ENCODE measurements around the gene RBM10.

RBM10 gene

GRCh38 chrX:47166126-47166525 is 21.1 kb downstream of the RBM10 start:
- no peak overlapping the region for H3K4me3 Mint-ChIP-seq
- no peaks in the 10 kb centered on the region for H3K9me3 Mint-ChIP-seq
- DNase-seq, result no peak
- H3K27me3 Mint-ChIP-seq, result no peaks in the 10 kb centered on the region
- H3K36me3 Mint-ChIP-seq, result peaks cover 17% of the 10 kb centered on the region
- no peak overlapping the region for H3K27ac Mint-ChIP-seq
- H3K4me1 Mint-ChIP-seq, result no peaks in the 10 kb centered on the region
- CTCF ChIA-PET, result no interaction called here

GRCh38 chrX:47168495-47169073 is 23.6 kb downstream of the RBM10 start:
- DNase-seq, result no peak
- H3K27ac Mint-ChIP-seq, result no peak overlapping the region
- H3K4me3 Mint-ChIP-seq, result no peak overlapping the region
- CTCF ChIA-PET, result no interaction called here
- no peaks in the 10 kb centered on the region for H3K4me1 Mint-ChIP-seq
- peaks cover 18% of the 10 kb centered on the region for H3K36me3 Mint-ChIP-seq
- H3K9me3 Mint-ChIP-seq, result no peaks in the 10 kb centered on the region
- no peaks in the 10 kb centered on the region for H3K27me3 Mint-ChIP-seq

- peaks cover 18% of the 10 kb centered on the region for H3K36me3 Mint-ChIP-seq
- DNase-seq, result no peak
- CTCF ChIA-PET, result no interaction called here
- H3K27ac Mint-ChIP-seq, result no peak overlapping the region
- no peaks in the 10 kb centered on the region for H3K9me3 Mint-ChIP-seq
- H3K4me3 Mint-ChIP-seq, result no peak overlapping the region
- H3K4me1 Mint-ChIP-seq, result no peaks in the 10 kb centered on the region
- H3K27me3 Mint-ChIP-seq, result no peaks in the 10 kb centered on the region
Observed at GRCh38 chrX:47169273-47169672, 24.3 kb downstream of the RBM10 start.

GRCh38 chrX:47169726-47170515 is 24.9 kb downstream of the RBM10 start:
- CTCF ChIA-PET, result no interaction called here
- Mint-ChIP-seq H3K4me1 (no peaks in the 10 kb centered on the region), H3K9me3 (no peaks in the 10 kb centered on the region), H3K27me3 (no peaks in the 10 kb centered on the region), H3K36me3 (peaks cover 13% of the 10 kb centered on the region), H3K4me3 (no peak overlapping the region), H3K27ac (no peak overlapping the region)
- no peak for DNase-seq

GRCh38 chrX:47170861-47171692 is 26.1 kb downstream of the RBM10 start:
- peaks cover 13% of the 10 kb centered on the region for H3K36me3 Mint-ChIP-seq
- CTCF ChIA-PET, result no interaction called here
- no peak overlapping the region for H3K27ac Mint-ChIP-seq
- no peaks in the 10 kb centered on the region for H3K4me1 Mint-ChIP-seq
- H3K9me3 Mint-ChIP-seq, result no peaks in the 10 kb centered on the region
- H3K27me3 Mint-ChIP-seq, result no peaks in the 10 kb centered on the region
- no peak overlapping the region for H3K4me3 Mint-ChIP-seq
- DNase-seq, result no peak

- Mint-ChIP-seq H3K27ac (no peak overlapping the region), H3K4me3 (no peak overlapping the region), H3K9me3 (no peaks in the 10 kb centered on the region), H3K4me1 (peaks cover 2% of the 10 kb centered on the region), H3K36me3 (peaks cover 16% of the 10 kb centered on the region), H3K27me3 (no peaks in the 10 kb centered on the region)
- DNase-seq, result no peak
- CTCF ChIA-PET, result no interaction called here
Observed at GRCh38 chrX:47171996-47172395, 27.0 kb downstream of the RBM10 start.

GRCh38 chrX:47172549-47172948 is 27.5 kb downstream of the RBM10 start:
- no peak for DNase-seq
- H3K27me3 Mint-ChIP-seq, result no peaks in the 10 kb centered on the region
- no peak overlapping the region for H3K4me3 Mint-ChIP-seq
- no peak overlapping the region for H3K27ac Mint-ChIP-seq
- no peaks in the 10 kb centered on the region for H3K9me3 Mint-ChIP-seq
- peaks cover 2% of the 10 kb centered on the region for H3K4me1 Mint-ChIP-seq
- peaks cover 16% of the 10 kb centered on the region for H3K36me3 Mint-ChIP-seq
- CTCF ChIA-PET, result no interaction called here

GRCh38 chrX:47172971-47173792 is 28.2 kb downstream of the RBM10 start:
- DNase-seq, result no peak
- Mint-ChIP-seq H3K4me1 (peaks cover 2% of the 10 kb centered on the region), H3K36me3 (peaks cover 21% of the 10 kb centered on the region), H3K27me3 (no peaks in the 10 kb centered on the region), H3K27ac (no peak overlapping the region), H3K9me3 (no peaks in the 10 kb centered on the region), H3K4me3 (no peak overlapping the region)
- CTCF ChIA-PET, result no interaction called here

GRCh38 chrX:47174376-47174775 is 29.4 kb downstream of the RBM10 start:
- no peaks in the 10 kb centered on the region for H3K9me3 Mint-ChIP-seq
- H3K4me1 Mint-ChIP-seq, result peaks cover 2% of the 10 kb centered on the region
- CTCF ChIA-PET, result no interaction called here
- DNase-seq, result no peak
- peaks cover 23% of the 10 kb centered on the region for H3K36me3 Mint-ChIP-seq
- no peak overlapping the region for H3K4me3 Mint-ChIP-seq
- H3K27me3 Mint-ChIP-seq, result no peaks in the 10 kb centered on the region
- H3K27ac Mint-ChIP-seq, result peak overlapping the region; percentile 55

- Mint-ChIP-seq H3K27ac (no peak overlapping the region), H3K4me3 (no peak overlapping the region), H3K27me3 (no peaks in the 10 kb centered on the region)
Observed at GRCh38 chrX:47174846-47175587, 30.0 kb downstream of the RBM10 start.

GRCh38 chrX:47175588-47175980 is 30.6 kb downstream of the RBM10 start:
- CTCF ChIA-PET, result no interaction called here
- H3K27ac Mint-ChIP-seq, result peak overlapping the region; percentile 30
- no peak overlapping the region for H3K4me3 Mint-ChIP-seq
- no peak for DNase-seq
- H3K36me3 Mint-ChIP-seq, result peaks cover 25% of the 10 kb centered on the region
- H3K27me3 Mint-ChIP-seq, result no peaks in the 10 kb centered on the region
- H3K4me1 Mint-ChIP-seq, result peaks cover 2% of the 10 kb centered on the region
- H3K9me3 Mint-ChIP-seq, result no peaks in the 10 kb centered on the region

More at GRCh38 chrX:47174846-47175587, 30.0 kb downstream of the RBM10 start:
- DNase-seq, result no peak
- Mint-ChIP-seq H3K36me3 (peaks cover 23% of the 10 kb centered on the region), H3K4me1 (peaks cover 2% of the 10 kb centered on the region), H3K9me3 (no peaks in the 10 kb centered on the region)
- CTCF ChIA-PET, result no interaction called here

- no peak overlapping the region for H3K27ac Mint-ChIP-seq
- no peaks in the 10 kb centered on the region for H3K9me3 Mint-ChIP-seq
- peaks cover 25% of the 10 kb centered on the region for H3K36me3 Mint-ChIP-seq
- no peak for DNase-seq
- CTCF ChIA-PET, result no interaction called here
- H3K4me1 Mint-ChIP-seq, result peaks cover 2% of the 10 kb centered on the region
- H3K4me3 Mint-ChIP-seq, result no peak overlapping the region
- H3K27me3 Mint-ChIP-seq, result no peaks in the 10 kb centered on the region
Observed at GRCh38 chrX:47176101-47176740, 31.2 kb downstream of the RBM10 start.

GRCh38 chrX:47177079-47177478 is 32.1 kb downstream of the RBM10 start:
- no peaks in the 10 kb centered on the region for H3K27me3 Mint-ChIP-seq
- CTCF ChIA-PET, result no interaction called here
- H3K9me3 Mint-ChIP-seq, result no peaks in the 10 kb centered on the region
- DNase-seq, result no peak
- peaks cover 25% of the 10 kb centered on the region for H3K36me3 Mint-ChIP-seq
- no peak overlapping the region for H3K4me3 Mint-ChIP-seq
- no peak overlapping the region for H3K27ac Mint-ChIP-seq
- peaks cover 2% of the 10 kb centered on the region for H3K4me1 Mint-ChIP-seq

All from activated naive CD4-positive, alpha-beta T cell treated with anti-CD3 and anti-CD28 coated beads, Interleukin-2, amount 10 ng/mL, durations not matched to agents 7 days and 5 days (primary cell).